GM19351 (cell line): Measurements from ENCODE around the gene EIF4H.
"Not testable (repeated sequence)": the region's sequence is repeated elsewhere in the genome, so short reads cannot be mapped to it uniquely, and the experiment has no call there.

Experiments used
- ATAC-seq: cut with Tn5 transposase; IDR thresholded peaks from one replicate; pipeline ENCODE4 v1.9.1; 2021; ENCODE audit warnings: mild to moderate bottlenecking, moderate library complexity; ENCODE audit not compliant: unreplicated experiment

The EIF4H gene

GRCh38 chr7:74173866-74174605, at the start of gene EIF4H:
Gene EIF4H, plus strand, starts transcription at chr7:74174356. Its CDS starts 28 bp downstream, at chr7:74174384.
- peak; percentile 82 for ATAC-seq

- no peak for ATAC-seq
Measured at GRCh38 chr7:74126220-74126880, 47.8 kb upstream of the EIF4H start.

DNA sequence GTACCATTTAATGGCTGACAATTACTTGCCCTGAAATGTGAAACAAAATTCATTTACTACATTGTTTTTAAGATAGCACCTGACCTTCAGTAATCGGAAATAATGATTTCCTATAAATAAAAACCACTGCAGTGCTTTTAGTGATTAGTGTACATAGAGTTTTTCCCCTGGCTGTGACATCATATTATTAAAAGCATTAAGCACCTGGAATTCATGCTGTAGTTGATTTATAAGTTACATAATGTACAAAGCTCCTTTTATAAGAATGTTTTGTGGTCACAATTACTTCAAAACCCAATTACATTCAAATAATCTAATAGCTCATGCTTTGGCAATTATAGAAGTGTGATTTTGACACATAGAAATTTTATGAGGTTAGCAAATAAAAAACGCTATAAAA, 44.3 kb upstream of the EIF4H start:
- ATAC-seq: no peak

DNA sequence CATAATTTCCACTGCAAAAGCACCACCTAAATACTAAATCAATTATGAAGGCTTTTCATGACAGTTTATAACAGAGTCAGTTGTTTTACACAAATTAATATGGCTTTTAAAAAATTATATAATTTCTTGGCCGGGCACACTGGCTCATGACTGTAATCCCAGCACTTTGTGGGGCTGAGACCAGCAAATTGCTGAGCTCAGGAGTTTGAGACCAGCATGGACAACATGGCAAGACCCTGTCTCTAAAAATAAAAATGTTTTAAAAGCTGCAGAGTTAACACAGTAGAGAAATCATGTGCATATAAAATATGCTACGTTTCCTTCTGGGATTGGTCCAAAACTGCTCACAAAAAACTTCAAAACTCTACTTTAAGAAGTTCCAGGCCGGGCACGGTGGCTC, 43.6 kb upstream of the EIF4H start:
- ATAC-seq: no peak

DNA sequence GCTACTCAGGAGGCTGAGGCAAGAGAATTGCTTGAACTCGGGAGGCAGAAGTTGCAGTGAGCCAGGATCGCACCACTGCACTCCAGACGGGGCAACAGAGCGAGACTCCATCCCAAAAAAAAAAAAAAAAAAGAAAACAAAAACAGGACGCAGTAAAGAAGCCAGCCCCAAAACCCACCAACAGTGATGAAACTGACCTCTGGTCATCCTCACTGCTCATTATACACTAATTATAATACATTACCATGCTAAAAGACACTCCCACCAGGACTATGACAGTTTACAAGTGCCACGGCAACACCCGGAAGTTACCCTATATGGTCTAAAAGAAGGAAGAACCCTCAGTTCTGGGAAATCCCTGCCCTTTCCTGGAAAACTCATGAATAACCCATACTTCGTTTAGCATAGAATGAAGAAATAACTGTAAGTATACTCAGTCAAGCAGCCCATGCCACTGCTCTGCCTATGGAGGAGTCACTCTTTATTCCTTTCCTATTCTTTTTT, 40.0 kb upstream of the EIF4H start:
- ATAC-seq: no peak

DNA sequence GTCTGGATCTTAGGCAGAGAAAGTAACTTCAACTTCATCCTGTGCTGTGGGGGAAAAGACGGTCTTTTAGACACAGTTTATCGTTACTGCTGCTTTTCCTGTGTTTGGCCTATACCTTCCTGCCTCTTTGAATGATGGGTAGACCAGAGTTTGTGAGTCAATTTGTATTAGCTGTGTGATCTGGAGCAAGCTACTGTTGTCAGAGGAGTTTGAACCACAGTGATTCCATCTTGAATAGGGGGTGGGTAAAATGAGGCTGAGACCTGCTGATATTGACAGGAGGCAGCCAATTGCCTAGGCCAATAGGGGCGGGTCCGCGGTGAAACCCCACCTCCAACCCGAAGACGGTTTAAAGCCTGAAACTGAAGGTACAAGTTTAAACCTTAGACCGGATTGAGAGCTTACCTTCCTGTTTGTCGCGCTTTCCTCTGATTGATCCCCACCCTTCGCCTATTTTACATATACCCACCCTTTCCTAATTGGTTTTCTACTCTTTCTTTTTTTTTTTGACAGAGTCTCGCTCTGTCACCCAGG, 35.8 kb upstream of the EIF4H start:
- ATAC-seq: no peak

- ATAC-seq: no peak
Measured at GRCh38 chr7:74138945-74139843, 35.0 kb upstream of the EIF4H start.

- no peak for ATAC-seq
Measured at GRCh38 chr7:74141705-74142104, 32.5 kb upstream of the EIF4H start.

- ATAC-seq: no peak
Measured at GRCh38 chr7:74143383-74143782, 30.8 kb upstream of the EIF4H start.

- no peak for ATAC-seq
Measured at GRCh38 chr7:74148491-74148890, 25.7 kb upstream of the EIF4H start.

GRCh38 chr7:74149071-74149470, 25.1 kb upstream of the EIF4H start:
- ATAC-seq: no peak

GRCh38 chr7:74149603-74150002, 24.6 kb upstream of the EIF4H start:
- no peak for ATAC-seq

GRCh38 chr7:74153736-74154135, 20.4 kb upstream of the EIF4H start:
- no peak for ATAC-seq

DNA sequence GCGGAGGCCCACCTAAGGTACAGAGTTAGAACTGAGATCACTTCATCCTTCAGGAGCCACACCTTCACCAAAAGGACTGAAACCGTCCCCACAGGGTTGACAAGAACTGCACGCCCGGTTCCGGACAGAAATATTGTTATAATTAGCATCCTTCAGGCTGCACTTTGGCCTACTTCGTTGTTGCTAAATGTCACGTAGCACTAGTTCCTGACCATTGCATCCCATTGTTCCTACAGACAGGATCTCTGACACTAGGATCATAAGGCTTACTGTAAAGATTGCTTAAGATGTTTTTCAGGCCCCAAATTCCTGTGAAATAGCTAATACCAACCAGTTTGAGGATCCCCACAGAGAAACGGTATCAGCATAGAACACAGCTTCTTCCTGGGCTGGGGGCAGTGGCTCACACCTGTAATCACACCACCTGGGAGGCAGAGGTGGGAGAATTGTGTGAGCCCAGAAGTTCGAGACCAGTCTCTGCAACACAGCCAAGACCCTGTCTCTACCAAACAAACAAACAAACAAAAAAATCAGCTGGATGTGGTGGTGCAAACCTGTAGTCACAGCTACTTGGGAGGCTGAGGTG, 18.3 kb upstream of the EIF4H start:
- ATAC-seq: no peak

DNA sequence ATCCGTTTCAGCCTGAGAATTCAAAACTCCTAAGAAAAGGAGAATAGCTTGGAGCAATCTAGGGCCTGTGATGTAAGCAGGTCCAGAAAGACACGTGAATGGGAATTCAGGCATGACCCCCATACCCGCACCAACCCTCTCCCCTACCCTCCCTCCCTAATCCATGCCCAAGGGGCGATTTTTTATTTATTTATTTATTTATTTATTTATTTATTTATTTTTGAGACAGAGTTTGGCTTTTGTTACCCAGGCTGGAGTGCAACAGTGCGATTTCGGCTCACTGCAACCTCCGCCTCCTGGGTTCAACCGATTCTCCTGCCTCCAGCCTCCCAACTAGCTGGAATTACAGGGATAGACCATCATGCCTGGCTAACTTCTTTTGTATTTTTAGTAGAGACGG, 16.6 kb upstream of the EIF4H start:
- ATAC-seq: no peak

- ATAC-seq: no peak
Measured at GRCh38 chr7:74164985-74165456, 9.1 kb upstream of the EIF4H start.

- ATAC-seq: no peak
Measured at GRCh38 chr7:74165867-74166593, 8.1 kb upstream of the EIF4H start.

DNA sequence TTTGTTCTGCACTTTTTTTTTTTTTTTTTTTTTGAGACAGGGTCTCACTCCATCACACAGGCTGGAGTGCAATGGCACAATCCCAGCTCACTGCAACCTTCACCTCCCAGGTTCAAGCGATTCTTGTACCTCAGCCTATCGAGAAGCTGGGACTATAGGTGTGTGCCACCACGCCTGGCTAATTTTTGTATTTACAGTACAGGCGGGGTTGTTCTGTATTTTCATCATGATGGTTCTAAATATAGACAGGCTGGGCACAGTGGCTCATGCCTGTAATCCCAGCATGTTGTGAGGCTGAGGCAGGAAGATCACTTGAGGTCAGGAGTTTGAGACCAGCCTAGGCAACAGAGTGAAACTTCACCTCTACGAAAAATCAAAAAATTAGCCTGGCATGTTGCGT, 6.8 kb upstream of the EIF4H start:
- not testable (repeated sequence) for ATAC-seq

DNA sequence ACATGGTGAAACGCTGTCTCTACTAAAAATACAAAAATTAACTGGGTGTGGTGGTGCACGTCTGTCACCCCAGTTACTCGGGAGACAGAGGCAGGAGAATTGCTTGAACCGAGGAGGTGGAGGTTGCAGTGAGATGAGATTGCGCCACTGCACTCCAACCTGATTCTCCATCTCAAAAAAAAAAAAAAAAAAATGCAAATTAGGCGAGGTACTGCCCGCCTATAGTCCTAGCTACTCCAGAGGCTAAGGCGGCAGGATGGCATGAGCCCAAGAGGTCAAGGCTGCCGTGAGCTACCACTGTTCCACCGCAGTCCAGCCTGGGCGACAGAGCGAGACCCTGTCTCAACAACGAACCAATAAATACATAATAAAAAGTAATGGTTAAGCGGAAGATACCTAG, 1.1 kb upstream of the EIF4H start:
- no peak for ATAC-seq

DNA sequence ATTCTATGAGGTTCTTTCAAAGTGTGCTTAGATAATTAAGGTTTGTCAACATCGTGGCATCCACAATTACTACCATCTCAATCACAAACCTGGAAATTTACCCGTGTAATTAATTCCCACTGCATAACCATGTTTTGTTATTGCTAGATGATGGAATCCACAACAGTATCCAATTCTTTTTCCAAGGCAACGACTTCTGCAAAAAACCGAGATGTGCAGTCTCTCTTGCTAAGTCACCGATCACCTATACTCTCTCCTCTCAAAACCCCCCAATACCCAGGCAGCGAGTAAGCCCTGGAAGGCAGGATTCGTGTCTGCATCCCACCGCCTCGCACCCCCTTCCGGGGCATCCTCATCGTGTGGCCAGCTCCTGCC, 678 bp upstream of the EIF4H start:
- ATAC-seq: peak; percentile 8
